HCT116 (cell line): ENCODE data around the gene INAFM1.

Experiments
- CTCF ChIP-seq, 3 experiments: fragments of 200-600 bp in 1 of 3; sonication (generic) in 1 of 3; IDR thresholded peaks in 2 of 3; conservative IDR thresholded peaks in 1 of 3; 2 replicates each; pipeline ENCODE4 v1.5.1; 2012 to 2017; ENCODE audit warnings: low read depth in 2 of 3, low read length in 2 of 3, antibody characterized with exemption in 1 of 3, borderline replicate concordance in 1 of 3, control low read depth in 1 of 3, mild to moderate bottlenecking in 1 of 3, mixed read lengths in 1 of 3, mixed run types in 1 of 3, moderate library complexity in 1 of 3; ENCODE audit not compliant: insufficient read depth in 1 of 3
- EZH2 ChIP-seq: fragments of 200-600 bp; sonication (generic); IDR thresholded peaks from 2 replicates; pipeline ENCODE4 v1.6.1; 2017; ENCODE audit warnings: antibody characterized with exemption, mixed run types
- EZH2phosphoT487 ChIP-seq: fragments of 200-600 bp; IDR thresholded peaks from 2 replicates; pipeline ENCODE4 v1.6.1; 2018; ENCODE audit warnings: antibody characterized with exemption, borderline replicate concordance
- MAX ChIP-seq: IDR thresholded peaks from 2 replicates; pipeline ENCODE4 v1.6.1; 2012
- POLR2A ChIP-seq: IDR thresholded peaks from 2 replicates; pipeline ENCODE4 v1.7.0; 2011; ENCODE audit warnings: borderline replicate concordance; ENCODE audit not compliant: insufficient read depth, insufficient read length; ENCODE audit errors: extremely low read depth
- POLR2AphosphoS5 ChIP-seq: IDR thresholded peaks from 2 replicates; pipeline ENCODE4 v1.6.1; 2011; ENCODE audit warnings: mild to moderate bottlenecking, low read depth, low read length, moderate library complexity
- RAD21 ChIP-seq: IDR thresholded peaks from 2 replicates; pipeline ENCODE4 v1.6.1; 2012; ENCODE audit warnings: low read depth, mild to moderate bottlenecking
- SP1 ChIP-seq: IDR thresholded peaks from 2 replicates; pipeline ENCODE4 v1.6.1; 2012; ENCODE audit warnings: low read depth
- YY1 ChIP-seq: IDR thresholded peaks from 2 replicates; pipeline ENCODE4 v1.6.1; 2011; ENCODE audit warnings: low read length, low read depth, moderate library complexity, mild to moderate bottlenecking; ENCODE audit not compliant: insufficient replicate concordance; ENCODE audit errors: extremely low read depth
- ZFX ChIP-seq: fragments of 450-650 bp; IDR thresholded peaks from 2 replicates; pipeline ENCODE4 v1.6.1; 2017

- TF ChIP-seq CTCF (IDR thresholded peaks at IDR 0.05 in 2 of 3, conservative IDR thresholded peaks at IDR 0.05 in 1 of 3; ENCODE audit: borderline replicate concordance in 1 of 3, insufficient read depth in 1 of 3, low read depth in 2 of 3, low read length in 2 of 3) (no peak), POLR2A (no peak), MAX (no peak), YY1 (no peak), POLR2AphosphoS5 (no peak), RAD21 (no peak), EZH2 (no peak), SP1 (no peak), EZH2phosphoT487 (no peak), ZFX (no peak)
These were observed 49.2 kb downstream of the INAFM1 start for GRCh38 chr19:47323872-47324271.
